ENCODE measurements around the gene OR1F1. TPM values are rescaled to one million over a fixed set of nuclear protein-coding genes. Genes with fewer than 3 reads are reported as not detected.

The OR1F1 gene
- total and polyA plus RNA-seq, 9 of the 15 experiments (the other 6 are each of a cell fraction or from before 2014, with no cell fraction given) = 0.15 to 0.61 (median 0.35) TPM; not detected in 3

- ChIA-PET POLR2A (interaction anchor here (0.6 to 1.5 kb wide), 3 partner anchors 9 to 25 kb away, joined by 3 to 5 read pairs (median 4); no protein-coding TSS in a partner anchor), CTCF (ENCODE audit: low intra/inter-chr PET ratio) (no interaction called here)
- Histone ChIP-seq H3K4me1 (replicated peaks in 1 of 2; ENCODE audit: control insufficient read depth in 2 of 2, insufficient read depth in 2 of 2, low read length in 2 of 2) (no peaks in the 10 kb centered on the region), H3K36me3 (ENCODE audit: control insufficient read depth, insufficient read depth, low read length) (no peaks in the 10 kb centered on the region), H3K9me1 (ENCODE audit: control insufficient read depth, insufficient read depth, low read length) (no peaks in the 10 kb centered on the region), H3K4me3 (no peak overlapping the region), H3K27me3 (ENCODE audit: control insufficient read depth in 2 of 2, insufficient read depth in 2 of 2, low read length in 2 of 2) (peaks cover 2 to 16% of the 10 kb centered on the region in 2 experiments; a peak in 2 of 5 replicates), H3K9ac (ENCODE audit: insufficient read depth in 1 of 2, low read depth in 2 of 2, low read length in 2 of 2) (no peak overlapping the region), H3K27ac (ENCODE audit: extremely low read depth, low read depth, low read length) (no peak overlapping the region), H3K9me3 (replicated peaks; ENCODE audit: control insufficient read depth, insufficient read depth, low read depth, low read length) (peaks cover 6% of the 10 kb centered on the region), H3K79me2 (ENCODE audit: control insufficient read depth, insufficient read depth, low read length) (no peaks in the 10 kb centered on the region), H2AFZ (ENCODE audit: low read depth, low read length) (peak overlapping the region; percentile 40; the same call in 1 of the 2 replicates), H4K20me1 (replicated peaks; ENCODE audit: control insufficient read depth, insufficient read depth, low read length) (no peaks in the 10 kb centered on the region), H3K4me2 (ENCODE audit: insufficient read depth, low read length) (no peak overlapping the region; the same call in 1 of the 2 replicates)
- in situ Hi-C loops (cut with MboI) (no loop called here), intact Hi-C loops (cut with micrococcal nuclease) (no loop called here)
- ATAC-seq (peak; percentile 47; the same call in 1 of the 3 replicates), DNase-seq (ENCODE audit: extremely low read depth in 1 of 4, low spot score in 3 of 4) (peak in 2 of 4 experiments; percentile 33 to 46), FAIRE-seq (no peak)
- WGBS (ENCODE audit: insufficient coverage, low coverage, missing lambda C conversion rate) = 9% methylated on average over 16 of the region's 19 CpGs
- no TSS peak for BruUV-seq (replicated peaks)
- TF ChIP-seq ATF4 (CRISPR knock-in tag; IDR thresholded peaks at IDR 0.05) (no peak), ARID3B (CRISPR knock-in tag; IDR thresholded peaks at IDR 0.05; ENCODE audit: borderline replicate concordance) (no peak), ZNF253 (CRISPR knock-in tag; conservative IDR thresholded peaks at IDR 0.05) (no peak), SMC3 (conservative IDR thresholded peaks at IDR 0.05; ENCODE audit: insufficient read depth, low read depth, low read length) (no peak), MEIS2 (IDR thresholded peaks at IDR 0.05; ENCODE audit: partially characterized antibody) (no peak), CBFA2T3 (IDR thresholded peaks at IDR 0.05) (0 out of 2 replicates have a peak, but pooled peaks have one; percentile 32), ZNF431 (CRISPR knock-in tag; IDR thresholded peaks at IDR 0.05) (no peak), ZFP36 (IDR thresholded peaks at IDR 0.05; ENCODE audit: low read depth, low read length, partially characterized antibody) (peak; percentile 33), ZSCAN29 (IDR thresholded peaks at IDR 0.05) (no peak), NUFIP1 (IDR thresholded peaks at IDR 0.05; ENCODE audit: partially characterized antibody) (no peak)
Observed at GRCh38 chr16:3207086-3207953, 19.3 kb downstream of the OR1F1 start.
